AG09319 (cell line): ENCODE results near the gene DCXR.

Experiments
- DNase-seq: peaks from one replicate; pipeline ENCODE4 v3.0.0-alpha.2; 2010; ENCODE audit warnings: low read depth; ENCODE audit errors: extremely low read depth
- CTCF ChIP-seq: IDR thresholded peaks from 2 replicates; pipeline ENCODE4 v1.5.1; 2011; ENCODE audit warnings: low read depth, mild to moderate bottlenecking, inconsistent platforms, low read length, moderate library complexity

DCXR gene

DNA sequence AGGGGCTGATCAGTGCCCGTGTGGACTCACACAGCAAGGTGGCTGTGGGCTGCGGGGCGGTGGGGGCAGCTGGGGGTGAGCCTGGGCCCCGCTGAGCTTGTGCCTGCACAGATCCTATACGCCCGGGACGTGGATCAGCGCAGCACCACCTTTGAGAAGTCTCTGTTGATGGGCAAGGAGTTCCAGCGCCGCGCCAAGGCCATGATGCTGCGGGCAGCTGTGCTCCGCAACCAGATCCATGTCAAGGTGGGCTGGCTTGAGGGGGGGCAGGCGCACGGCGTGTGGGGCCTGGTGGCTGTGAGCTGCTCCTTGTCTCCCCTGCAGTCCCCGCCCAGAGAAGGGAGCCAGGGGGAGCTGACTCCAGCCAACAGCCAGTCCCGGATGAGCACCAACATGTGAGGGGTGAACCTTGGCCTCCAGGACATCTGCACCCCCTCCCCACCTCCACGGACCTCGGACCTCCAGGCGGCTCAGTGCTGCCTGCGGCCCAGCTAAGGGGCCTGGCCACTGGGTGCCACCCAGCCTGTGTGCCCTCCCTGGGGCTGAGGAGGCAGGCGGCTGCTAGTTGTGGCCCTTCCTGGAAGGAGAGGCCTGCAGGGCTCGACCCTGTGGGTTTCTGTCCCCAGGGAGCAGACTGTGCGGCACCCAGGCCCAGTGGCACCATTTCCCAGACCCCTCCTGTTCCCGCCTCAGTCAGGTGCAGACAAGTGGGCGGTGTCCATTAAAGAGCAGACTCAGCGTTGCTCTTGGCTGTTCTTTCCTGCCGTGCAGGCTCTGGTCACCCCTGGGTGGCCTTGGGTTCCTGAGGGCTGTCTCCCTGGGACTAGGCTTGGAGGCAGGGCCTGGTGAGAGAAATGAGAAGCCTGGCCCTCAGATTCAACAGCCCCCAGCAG lies 19.5 kb upstream of the DCXR start:
- no peak for TF ChIP-seq CTCF
- no peak for DNase-seq

DNA sequence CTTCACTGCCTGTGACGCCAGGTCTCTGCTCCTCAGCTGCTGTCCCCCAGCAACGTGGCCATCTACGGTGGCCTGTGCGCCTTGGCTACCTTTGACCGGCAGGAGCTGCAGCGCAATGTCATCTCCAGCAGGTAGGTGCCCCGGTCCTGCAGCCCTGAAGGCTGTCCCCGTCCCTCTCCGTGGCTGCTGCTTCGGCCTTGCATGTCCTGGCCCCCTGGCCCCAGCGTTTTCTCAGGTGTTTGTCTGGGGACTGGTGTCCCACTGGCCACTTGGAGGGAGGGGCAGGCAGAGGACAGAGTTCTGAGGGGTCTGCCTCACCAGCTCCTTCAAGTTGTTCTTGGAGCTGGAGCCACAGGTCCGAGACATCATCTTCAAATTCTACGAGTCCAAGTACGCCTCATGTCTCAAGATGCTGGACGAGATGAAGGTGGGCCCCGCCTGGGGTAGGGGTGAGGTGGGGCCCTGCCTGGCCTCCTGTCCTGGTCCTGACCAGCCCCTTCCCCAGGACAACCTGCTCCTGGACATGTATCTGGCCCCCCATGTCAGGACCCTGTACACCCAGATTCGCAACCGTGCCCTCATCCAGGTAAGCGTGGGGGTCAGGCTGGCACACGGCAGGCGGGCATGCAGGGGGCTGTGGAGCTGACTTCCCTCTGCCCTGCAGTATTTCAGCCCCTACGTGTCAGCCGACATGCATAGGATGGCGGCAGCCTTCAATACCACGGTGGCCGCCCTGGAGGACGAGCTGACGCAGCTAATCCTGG lies 18.6 kb upstream of the DCXR start:
- no peak for TF ChIP-seq CTCF
- DNase-seq = no peak

DNA sequence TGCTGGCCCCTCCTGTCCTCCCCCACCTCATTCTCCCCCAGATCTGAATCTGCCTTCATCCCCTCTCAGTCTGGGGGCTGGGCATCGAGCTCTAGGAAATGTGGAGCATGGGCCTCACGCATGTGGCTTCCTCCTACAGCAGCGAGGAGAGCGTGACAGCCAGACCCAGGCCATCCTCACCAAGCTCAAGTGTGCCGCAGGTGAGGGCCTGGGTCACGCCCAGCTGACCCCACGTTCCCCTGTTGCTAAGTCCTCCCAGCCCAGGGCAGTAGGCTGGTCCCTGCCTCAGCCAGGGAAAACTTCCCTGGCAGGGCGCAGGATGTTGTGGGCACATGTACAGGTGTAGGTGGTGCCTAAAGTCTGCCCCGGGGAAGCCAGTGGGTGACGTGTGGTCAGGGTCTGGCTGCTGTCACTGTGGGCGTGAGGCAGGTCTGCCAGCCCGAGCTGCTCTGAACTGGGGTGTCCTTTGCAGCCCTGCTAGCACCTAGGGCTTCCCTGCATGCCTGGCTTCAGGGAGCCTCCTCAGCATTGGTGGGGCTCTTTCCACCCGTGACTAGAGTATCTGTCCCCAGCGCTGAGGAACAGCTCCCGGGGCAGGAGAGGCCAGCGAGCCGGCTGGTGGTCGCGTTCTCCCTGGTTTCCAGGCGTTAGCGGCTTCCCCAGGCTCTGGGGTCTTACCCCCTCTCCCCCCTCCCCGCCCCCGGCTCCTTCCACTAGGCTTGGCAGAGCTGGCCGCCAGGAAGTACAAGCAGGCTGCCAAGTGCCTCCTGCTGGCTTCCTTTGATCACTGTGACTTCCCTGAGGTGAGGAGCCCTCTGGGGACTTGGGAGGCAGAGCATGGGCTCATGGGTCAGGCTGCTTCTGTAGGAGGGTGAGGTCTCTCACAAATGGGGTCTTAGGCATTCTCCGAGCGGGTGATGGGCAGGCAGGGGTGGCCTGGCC lies 17.8 kb upstream of the DCXR start:
- TF ChIP-seq CTCF = no peak
- no peak for DNase-seq

DNA sequence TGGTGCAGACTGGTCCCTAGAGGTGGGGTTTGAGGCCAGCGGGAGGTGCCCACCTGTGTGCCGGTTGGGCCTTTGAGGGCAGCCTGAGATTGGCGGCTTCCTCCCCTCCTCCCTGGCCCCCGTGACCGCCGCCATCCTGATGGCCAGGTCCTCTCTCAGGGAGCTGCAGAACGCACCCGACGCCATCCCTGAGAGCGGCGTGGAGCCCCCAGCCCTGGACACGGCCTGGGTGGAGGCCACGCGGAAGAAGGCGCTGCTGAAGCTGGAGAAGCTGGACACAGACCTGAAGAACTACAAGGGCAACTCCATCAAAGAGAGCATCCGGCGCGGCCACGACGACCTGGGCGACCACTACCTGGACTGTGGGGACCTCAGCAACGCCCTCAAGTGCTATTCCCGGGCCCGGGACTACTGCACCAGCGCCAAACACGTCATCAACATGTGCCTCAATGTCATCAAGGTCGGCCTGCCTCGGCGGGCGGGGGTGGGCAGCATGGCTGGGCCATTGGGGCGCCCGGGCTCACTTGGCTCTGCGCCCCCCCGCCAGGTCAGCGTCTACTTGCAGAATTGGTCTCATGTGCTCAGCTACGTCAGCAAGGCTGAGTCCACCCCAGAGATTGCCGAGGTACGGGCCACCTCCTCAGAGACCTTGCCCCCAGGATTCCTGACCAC lies 17.0 kb upstream of the DCXR start:
- no peak for TF ChIP-seq CTCF
- no peak for DNase-seq

DNA sequence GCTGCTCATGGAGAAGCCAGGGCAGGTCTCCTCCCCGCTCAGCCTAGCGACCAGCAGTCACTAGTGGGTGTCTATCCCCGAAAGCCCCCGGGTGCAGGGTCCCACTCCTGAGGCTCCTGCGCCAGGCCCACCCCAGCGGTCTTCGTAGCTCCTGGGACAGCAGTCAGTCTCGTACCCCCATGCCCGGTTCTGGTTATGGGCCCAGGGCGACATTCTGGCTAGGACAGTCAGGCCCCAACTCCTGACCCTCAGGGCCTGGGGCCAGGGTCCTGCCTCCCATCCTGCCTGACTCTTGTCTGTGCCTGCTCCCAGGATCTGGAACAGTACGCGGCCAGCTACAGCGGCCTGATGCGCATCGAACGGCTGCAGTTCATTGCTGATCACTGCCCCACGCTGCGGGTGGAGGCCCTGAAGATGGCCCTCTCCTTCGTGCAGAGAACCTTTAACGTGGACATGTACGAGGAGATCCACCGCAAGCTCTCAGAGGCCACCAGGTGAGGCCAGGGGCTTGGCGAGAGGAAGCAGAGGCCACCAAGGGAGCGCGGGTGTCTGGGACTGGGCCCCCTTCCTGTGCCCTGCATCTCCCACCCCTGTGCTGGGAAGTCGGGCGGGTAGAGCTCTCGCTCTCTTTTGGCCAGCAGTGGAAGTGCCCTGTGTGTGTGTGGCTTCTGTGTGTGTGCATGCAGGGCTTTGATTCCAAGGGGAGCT lies 16.2 kb upstream of the DCXR start:
- no peak for DNase-seq
- TF ChIP-seq CTCF = no peak

GRCh38 chr17:82053130-82053529 lies 15.6 kb upstream of the DCXR start:
- no peak for DNase-seq
- TF ChIP-seq CTCF = no peak
